DMS153 treated with DMSO at 0.1 percent for 48 hours (cell line): ENCODE measurements around the gene DIAPH1.

Source experiments
- DNase-seq: peaks from one replicate; lab custom pipeline; 2025; ENCODE audit not compliant: unreplicated experiment; lab: John Stamatoyannopoulos, UW

DIAPH1 gene

GRCh38 chr5:141618804-141619554 lies at the start of gene DIAPH1:
Gene DIAPH1, minus strand, starts transcription at chr5:141619000. Its CDS starts 86 bp downstream, at chr5:141618914.
- peak; percentile 76 for DNase-seq

- DNase-seq: no peak
Observed at GRCh38 chr5:141665995-141666940, 47.5 kb upstream of the DIAPH1 start.

GRCh38 chr5:141664733-141665461 lies 46.1 kb upstream of the DIAPH1 start:
- DNase-seq: peak; percentile 0

GRCh38 chr5:141663506-141663905 lies 44.7 kb upstream of the DIAPH1 start:
- DNase-seq: no peak

GRCh38 chr5:141662028-141662427 lies 43.2 kb upstream of the DIAPH1 start:
- no peak for DNase-seq

GRCh38 chr5:141657937-141658545 lies 39.2 kb upstream of the DIAPH1 start:
- DNase-seq: no peak

- DNase-seq: no peak
Observed at GRCh38 chr5:141657404-141657803, 38.6 kb upstream of the DIAPH1 start.

GRCh38 chr5:141656396-141656795 lies 37.6 kb upstream of the DIAPH1 start:
- no peak for DNase-seq

- DNase-seq: no peak
Observed at GRCh38 chr5:141655020-141655419, 36.2 kb upstream of the DIAPH1 start.

GRCh38 chr5:141654298-141654697 lies 35.5 kb upstream of the DIAPH1 start:
- no peak for DNase-seq

GRCh38 chr5:141651728-141652105 lies 32.9 kb upstream of the DIAPH1 start:
- no peak for DNase-seq

GRCh38 chr5:141650851-141651727 lies 32.3 kb upstream of the DIAPH1 start, which contains the start of gene FCHSD1:
Gene FCHSD1, minus strand, starts transcription at chr5:141651418. Its CDS starts 50 bp downstream, at chr5:141651368.
- DNase-seq: peak; percentile 20

GRCh38 chr5:141649972-141650371 lies 31.2 kb upstream of the DIAPH1 start:
- no peak for DNase-seq

- DNase-seq: no peak
Observed at GRCh38 chr5:141649056-141649688, 30.4 kb upstream of the DIAPH1 start.

- no peak for DNase-seq
Observed at GRCh38 chr5:141647851-141648250, 29.1 kb upstream of the DIAPH1 start.

- DNase-seq: no peak
Observed at GRCh38 chr5:141647242-141647641, 28.4 kb upstream of the DIAPH1 start.

- DNase-seq: no peak
Observed at GRCh38 chr5:141646026-141646425, 27.2 kb upstream of the DIAPH1 start.

GRCh38 chr5:141641634-141642267 lies 23.0 kb upstream of the DIAPH1 start:
- no peak for DNase-seq

GRCh38 chr5:141640698-141641097 lies 21.9 kb upstream of the DIAPH1 start:
- DNase-seq: no peak
